ENCODE results near the gene SMYD3. TPM values are rescaled to one million over a fixed set of nuclear protein-coding genes. Genes with fewer than 3 reads are reported as not detected.

The SMYD3 gene
- total RNA-seq, 1 donor from 2014 or later: 80.8 TPM

GRCh38 chr1:246210756-246211155 lies 296.3 kb downstream of the SMYD3 start:
- Histone ChIP-seq H3K9ac (ENCODE audit: low read length) (no peak overlapping the region), H3K27ac (ENCODE audit: low read depth, low read length) (no peak overlapping the region), H3K4me2 (ENCODE audit: low read length) (no peak overlapping the region), H3K4me1 (ENCODE audit: insufficient read depth, low read length) (peaks cover 7% of the 10 kb centered on the region), H3K27me3 (ENCODE audit: insufficient read depth, low read length) (no peaks in the 10 kb centered on the region), H2AFZ (ENCODE audit: low read depth, low read length) (no peak overlapping the region), H3K4me3 (ENCODE audit: insufficient read depth, low read depth, low read length) (no peak overlapping the region), H4K20me1 (ENCODE audit: insufficient read depth, low read length) (no peaks in the 10 kb centered on the region), H3K36me3 (ENCODE audit: insufficient read depth, low read length) (no peaks in the 10 kb centered on the region), H3K9me3 (ENCODE audit: insufficient read depth, low read depth, low read length) (no peaks in the 10 kb centered on the region), H3K79me2 (ENCODE audit: insufficient read depth, low read length) (no peaks in the 10 kb centered on the region)
- Mint-ChIP-seq H3K4me3 (ENCODE audit: unreplicated experiment) (no peak overlapping the region), H3K27me3 (ENCODE audit: low read depth, unreplicated experiment) (no peaks in the 10 kb centered on the region), H3K27ac (ENCODE audit: unreplicated experiment) (no peak overlapping the region), H3K4me1 (ENCODE audit: low read depth, unreplicated experiment) (peaks cover 33% of the 10 kb centered on the region), H3K36me3 (ENCODE audit: low read depth, unreplicated experiment) (no peaks in the 10 kb centered on the region), H3K9me3 (ENCODE audit: unreplicated experiment) (no peaks in the 10 kb centered on the region)
- no peak for TF ChIP-seq EZH2 (IDR thresholded peaks at IDR 0.05; ENCODE audit: insufficient read depth, low read length)
- no peak for TF ChIP-seq CTCF (IDR thresholded peaks at IDR 0.05; ENCODE audit: insufficient read depth, low read depth, low read length)
- DNase-seq (ENCODE audit: low read depth) (no peak), FAIRE-seq (no peak)

GRCh38 chr1:246208105-246208504 lies 299.0 kb downstream of the SMYD3 start:
- H3K9me3 ChIP-seq (ENCODE audit: insufficient read depth, low read depth, low read length): no peaks in the 10 kb centered on the region
- FAIRE-seq: no peak
- no peak overlapping the region for H2AFZ ChIP-seq (ENCODE audit: low read depth, low read length)
- H3K4me3 Mint-ChIP-seq (ENCODE audit: unreplicated experiment): no peak overlapping the region
- no peak overlapping the region for H3K4me2 ChIP-seq (ENCODE audit: low read length)
- H3K27me3 Mint-ChIP-seq (ENCODE audit: low read depth, unreplicated experiment): no peaks in the 10 kb centered on the region
- H3K27me3 ChIP-seq (ENCODE audit: insufficient read depth, low read length): no peaks in the 10 kb centered on the region
- no peaks in the 10 kb centered on the region for H3K79me2 ChIP-seq (ENCODE audit: insufficient read depth, low read length)
- TF ChIP-seq CTCF (IDR thresholded peaks at IDR 0.05; ENCODE audit: insufficient read depth, low read depth, low read length) (no peak), EZH2 (IDR thresholded peaks at IDR 0.05; ENCODE audit: insufficient read depth, low read length) (no peak)
- H3K9ac ChIP-seq (ENCODE audit: low read length): no peak overlapping the region
- no peak overlapping the region for H3K27ac ChIP-seq (ENCODE audit: low read depth, low read length)
- H4K20me1 ChIP-seq (ENCODE audit: insufficient read depth, low read length): no peaks in the 10 kb centered on the region
- no peaks in the 10 kb centered on the region for H3K4me1 ChIP-seq (ENCODE audit: insufficient read depth, low read length)
- H3K36me3 Mint-ChIP-seq (ENCODE audit: low read depth, unreplicated experiment): peaks cover 8% of the 10 kb centered on the region
- H3K27ac Mint-ChIP-seq (ENCODE audit: unreplicated experiment): no peak overlapping the region
- H3K4me1 Mint-ChIP-seq (ENCODE audit: low read depth, unreplicated experiment): peaks cover 16% of the 10 kb centered on the region
- no peaks in the 10 kb centered on the region for H3K9me3 Mint-ChIP-seq (ENCODE audit: unreplicated experiment)
- H3K4me3 ChIP-seq (ENCODE audit: insufficient read depth, low read depth, low read length): no peak overlapping the region
- H3K36me3 ChIP-seq (ENCODE audit: insufficient read depth, low read length): no peaks in the 10 kb centered on the region
- no peak for DNase-seq (ENCODE audit: low read depth)

GRCh38 chr1:246203180-246203579 lies 303.9 kb downstream of the SMYD3 start:
- Histone ChIP-seq H3K9ac (ENCODE audit: low read length) (no peak overlapping the region), H3K27ac (ENCODE audit: low read depth, low read length) (no peak overlapping the region), H3K36me3 (ENCODE audit: insufficient read depth, low read length) (no peaks in the 10 kb centered on the region), H3K27me3 (ENCODE audit: insufficient read depth, low read length) (no peaks in the 10 kb centered on the region), H3K9me3 (ENCODE audit: insufficient read depth, low read depth, low read length) (no peaks in the 10 kb centered on the region), H3K4me1 (ENCODE audit: insufficient read depth, low read length) (no peaks in the 10 kb centered on the region), H3K4me2 (ENCODE audit: low read length) (no peak overlapping the region), H2AFZ (ENCODE audit: low read depth, low read length) (no peak overlapping the region), H3K79me2 (ENCODE audit: insufficient read depth, low read length) (no peaks in the 10 kb centered on the region), H3K4me3 (ENCODE audit: insufficient read depth, low read depth, low read length) (no peak overlapping the region), H4K20me1 (ENCODE audit: insufficient read depth, low read length) (no peaks in the 10 kb centered on the region)
- H3K27ac Mint-ChIP-seq (ENCODE audit: unreplicated experiment): no peak overlapping the region
- H3K9me3 Mint-ChIP-seq (ENCODE audit: unreplicated experiment): no peaks in the 10 kb centered on the region
- FAIRE-seq (no peak), DNase-seq (ENCODE audit: low read depth) (no peak)
- peaks cover 14% of the 10 kb centered on the region for H3K4me1 Mint-ChIP-seq (ENCODE audit: low read depth, unreplicated experiment)
- TF ChIP-seq CTCF (IDR thresholded peaks at IDR 0.05; ENCODE audit: insufficient read depth, low read depth, low read length) (no peak), EZH2 (IDR thresholded peaks at IDR 0.05; ENCODE audit: insufficient read depth, low read length) (no peak)
- H3K27me3 Mint-ChIP-seq (ENCODE audit: low read depth, unreplicated experiment): no peaks in the 10 kb centered on the region
- no peak overlapping the region for H3K4me3 Mint-ChIP-seq (ENCODE audit: unreplicated experiment)
- H3K36me3 Mint-ChIP-seq (ENCODE audit: low read depth, unreplicated experiment): peaks cover 12% of the 10 kb centered on the region

All from astrocyte (in vitro differentiated cells and primary cell).